H1 (cell line): ENCODE data around the gene DYNLRB1. TPM values are rescaled to one million over a fixed set of nuclear protein-coding genes. Genes with fewer than 3 reads are reported as not detected.

Experiments
- CTCF ChIA-PET: fragments of 300-600 bp; sonication (Branson Sonifier 250); formaldehyde crosslinking; loops from one replicate; lab custom pipeline; 2021; ENCODE audit not compliant: partially characterized antibody; lab: Charles Lee
- POLR2A ChIA-PET: fragments of 300-600 bp; sonication (Branson Sonifier 250); formaldehyde crosslinking; loops from one replicate; lab custom pipeline; 2021; ENCODE audit warnings: inconsistent platforms; ENCODE audit not compliant: partially characterized antibody; lab: Charles Lee
- DNase-seq, 2 experiments: peaks; one replicate each; pipeline versions ENCODE4 v3.0.0 to v3.0.0-alpha.2; 2010 to 2022; ENCODE audit warnings: low spot score in 2 of 2, low read depth in 1 of 2, mixed read lengths in 1 of 2
- FAIRE-seq: peaks from 2 replicates; lab custom pipeline; 2011; peaks lifted over from hg19 to GRCh38; lab: Jason Lieb, UNC
- H2AFZ ChIP-seq: 2 replicates; pipeline ENCODE4 v1.8.1; 2012; ENCODE audit warnings: low read length, inconsistent platforms
- H2AK5ac ChIP-seq: 2 replicates; pipeline ENCODE4 v1.6.1; 2013; ENCODE audit warnings: low read depth, low read length
- H2BK120ac ChIP-seq: replicated peaks from 2 replicates; pipeline ENCODE3; 2013; ENCODE audit warnings: low read depth, low read length, inconsistent platforms
- H2BK12ac ChIP-seq: 2 replicates; pipeline ENCODE4 v1.6.1; 2013; ENCODE audit warnings: low read depth, low read length
- H2BK15ac ChIP-seq: 2 replicates; pipeline ENCODE4 v1.6.1; 2013; ENCODE audit warnings: low read length
- H2BK20ac ChIP-seq: 2 replicates; pipeline ENCODE4 v1.6.1; 2013; ENCODE audit warnings: low read length
- H2BK5ac ChIP-seq: 2 replicates; pipeline ENCODE4 v1.6.1; 2013; ENCODE audit warnings: low read depth, low read length
- H3K14ac ChIP-seq: 2 replicates; pipeline ENCODE4 v1.6.1; 2013; ENCODE audit warnings: inconsistent platforms; ENCODE audit not compliant: insufficient read length
- H3K18ac ChIP-seq: 2 replicates; pipeline ENCODE4 v1.6.1; 2013; ENCODE audit warnings: low read length; ENCODE audit errors: extremely low read depth
- H3K23ac ChIP-seq: 2 replicates; pipeline ENCODE4 v1.6.1; 2013; ENCODE audit warnings: inconsistent platforms; ENCODE audit not compliant: insufficient read length
- H3K23me2 ChIP-seq: 2 replicates; pipeline ENCODE4 v1.6.1; 2013; ENCODE audit warnings: low read depth, low read length
- H3K27ac ChIP-seq: 2 replicates; pipeline ENCODE4 v1.6.1; 2011; ENCODE audit warnings: low read depth, low read length, inconsistent platforms
- H3K27me3 ChIP-seq, 4 experiments: replicated peaks in 1 of 4; 1 replicate in 1 of 4; 2 replicates in 3 of 4; pipeline versions ENCODE4 v1.6.1 to v1.8.1; 2011 to 2013; ENCODE audit warnings: low read length in 3 of 4, mild to moderate bottlenecking in 3 of 4, inconsistent platforms in 2 of 4, mixed read lengths in 2 of 4, moderate library complexity in 1 of 4; ENCODE audit not compliant: control insufficient read depth in 3 of 4, insufficient read depth in 3 of 4; ENCODE audit errors: extremely low read depth in 1 of 4
- H3K36me3 ChIP-seq, 4 experiments: 2 replicates each; pipeline versions ENCODE4 v1.6.1 to v1.8.1; 2011 to 2013; ENCODE audit warnings: mild to moderate bottlenecking in 4 of 4, low read length in 3 of 4, moderate library complexity in 2 of 4, control low read depth in 1 of 4, inconsistent platforms in 1 of 4; ENCODE audit not compliant: insufficient read depth in 4 of 4, control insufficient read depth in 2 of 4
- H3K4ac ChIP-seq: replicated peaks from 2 replicates; pipeline ENCODE3; 2013; ENCODE audit warnings: low read length, low read depth, mixed read lengths, inconsistent platforms; ENCODE audit not compliant: insufficient read length
- H3K4me1 ChIP-seq, 4 experiments: replicated peaks in 1 of 4; 1 replicate in 1 of 4; 2 replicates in 3 of 4; pipeline versions ENCODE4 v1.6.1 to v1.8.1; 2011 to 2013; ENCODE audit warnings: low read length in 3 of 4, inconsistent platforms in 2 of 4, mixed read lengths in 1 of 4; ENCODE audit not compliant: insufficient read depth in 4 of 4, control insufficient read depth in 3 of 4
- H3K4me2 ChIP-seq, 2 experiments: 2 replicates each; pipeline versions ENCODE4 v1.6.1 to v1.8.1; 2011 to 2013; ENCODE audit warnings: low read depth in 2 of 2, low read length in 2 of 2, control low read depth in 1 of 2, inconsistent platforms in 1 of 2, mild to moderate bottlenecking in 1 of 2; ENCODE audit not compliant: insufficient read depth in 1 of 2
- H3K4me3 ChIP-seq, 4 experiments: fragments of 200-600, 300-600 bp in 1 of 4; sonication (generic), shearing (Covaris generic), sonication (Bioruptor Twin) in 1 of 4; 2 replicates each; pipeline versions ENCODE4 v1.5.1 to v1.8.1; 2011 to 2016; ENCODE audit warnings: low read length in 4 of 4, low read depth in 3 of 4, control low read depth in 2 of 4, inconsistent platforms in 2 of 4, mild to moderate bottlenecking in 2 of 4, mixed read lengths in 1 of 4, moderate library complexity in 1 of 4; ENCODE audit not compliant: insufficient read depth in 2 of 4; ENCODE audit errors: extremely low read depth in 1 of 4
- H3K56ac ChIP-seq: replicated peaks from 2 replicates; pipeline ENCODE3; 2013; ENCODE audit warnings: low read depth, mild to moderate bottlenecking, mixed read lengths, low read length, inconsistent platforms; ENCODE audit not compliant: insufficient read length
- H3K79me1 ChIP-seq: 2 replicates; pipeline ENCODE4 v1.6.1; 2013; ENCODE audit warnings: low read depth, low read length, control low read depth
- H3K79me2 ChIP-seq, 2 experiments: 2 replicates each; pipeline versions ENCODE4 v1.6.1 to v1.8.1; 2012 to 2013; ENCODE audit warnings: low read length in 2 of 2, mild to moderate bottlenecking in 2 of 2, inconsistent platforms in 1 of 2; ENCODE audit not compliant: insufficient read depth in 2 of 2, control insufficient read depth in 1 of 2
- H3K9ac ChIP-seq, 4 experiments: replicated peaks in 1 of 4; 1 replicate in 1 of 4; 2 replicates in 3 of 4; pipeline versions ENCODE4 v1.6.1 to v1.8.1; 2011 to 2013; ENCODE audit warnings: low read depth in 3 of 4, low read length in 3 of 4, control low read depth in 2 of 4, mild to moderate bottlenecking in 2 of 4, moderate library complexity in 2 of 4, inconsistent platforms in 1 of 4; ENCODE audit errors: extremely low read depth in 1 of 4
- H3K9me3 ChIP-seq, 2 experiments: 2 replicates each; pipeline versions ENCODE4 v1.6.1 to v1.8.1; 2012 to 2013; ENCODE audit warnings: mild to moderate bottlenecking in 2 of 2, moderate library complexity in 2 of 2, control low read depth in 1 of 2, inconsistent platforms in 1 of 2, low read depth in 1 of 2, low read length in 1 of 2, mixed read lengths in 1 of 2; ENCODE audit not compliant: insufficient read depth in 2 of 2
- H4K20me1 ChIP-seq, 2 experiments: replicated peaks in 1 of 2; 2 replicates each; pipeline versions ENCODE3 to v1.8.1; 2011 to 2013; ENCODE audit warnings: inconsistent platforms in 2 of 2, low read length in 2 of 2, mild to moderate bottlenecking in 1 of 2; ENCODE audit not compliant: insufficient read depth in 2 of 2, control insufficient read depth in 1 of 2
- H4K5ac ChIP-seq: 2 replicates; pipeline ENCODE4 v1.6.1; 2013; ENCODE audit warnings: low read length, low read depth, mixed read lengths, inconsistent platforms; ENCODE audit not compliant: insufficient read length
- H4K8ac ChIP-seq: 2 replicates; pipeline ENCODE4 v1.8.0; 2013; ENCODE audit warnings: mild to moderate bottlenecking, moderate library complexity, low read length, inconsistent platforms; ENCODE audit not compliant: insufficient read depth; ENCODE audit errors: extremely low read depth
- H4K91ac ChIP-seq: replicated peaks from 2 replicates; pipeline ENCODE3; 2013; ENCODE audit warnings: low read length, mixed read lengths, inconsistent platforms; ENCODE audit not compliant: insufficient read length
- ASH2L ChIP-seq: fragments of 200-600, 300-600 bp; sonication (generic); IDR thresholded peaks from one replicate; pipeline ENCODE4 v1.7.1; 2017; ENCODE audit warnings: low read length
- E2F6 ChIP-seq: IDR thresholded peaks from 2 replicates; pipeline ENCODE4 v1.6.1; 2012; ENCODE audit warnings: inconsistent platforms
- NANOG ChIP-seq: IDR thresholded peaks from 2 replicates; pipeline ENCODE4 v1.6.1; 2011; ENCODE audit warnings: low read length, low read depth, mild to moderate bottlenecking, inconsistent platforms; ENCODE audit not compliant: insufficient read depth, poor library complexity, severe bottlenecking
- SP2 ChIP-seq: IDR thresholded peaks from 2 replicates; pipeline ENCODE4 v1.6.1; 2012; ENCODE audit warnings: mild to moderate bottlenecking, low read length, inconsistent platforms
- SUZ12 ChIP-seq: fragments of 200-600 bp; sonication (generic); IDR thresholded peaks from 2 replicates; pipeline ENCODE4 v1.6.1; 2012; ENCODE audit warnings: mild to moderate bottlenecking, inconsistent platforms, low read length, moderate library complexity, mixed read lengths
- WGBS, 2 experiments: shearing (Covaris generic) in 1 of 2; methylation state at CpG; one replicate each; pipeline versions ENCODE4 v1.1.6 to v1.1.7; 2013 to 2015; ENCODE audit warnings: low lambda C conversion rate in 2 of 2, mixed read lengths in 2 of 2, inconsistent platforms in 1 of 2, low coverage in 1 of 2, missing lambda C conversion rate in 1 of 2; ENCODE audit not compliant: insufficient replicate concordance in 2 of 2, insufficient coverage in 1 of 2, insufficient read length in 1 of 2; ENCODE audit errors: extremely low coverage in 1 of 2, missing lambda C conversion rate in 1 of 2; 5-methylcytosine and 5-hydroxymethylcytosine counted together
- polyA plus RNA-seq, 7 experiments: library from polyadenylated mRNA; depleted of rRNA in 3 of 7; stranded (reverse) in 5 of 7; unstranded in 2 of 7; fragments of >200 nt in 5 of 7; fragments of 200-250 nt in 2 of 7; gene quantifications; 1 replicate in 5 of 7; 2 replicates in 1 of 7; 4 replicates in 1 of 7; pipeline versions ENCODE4 v1.2.1 to v1.2.3, GENCODE V29; 2011 to 2013; ENCODE audit warnings: missing spikeins in 2 of 7, mixed read lengths in 2 of 7
- total RNA-seq: library from RNA; stranded (reverse); fragmentation: NEBNext Ultra II Directional; extraction: Animal tissue kit (Norgen Biotek cat#: 25700); gene quantifications from 2 replicates; pipeline ENCODE4 v1.2.1, GENCODE V29; 2021

DYNLRB1 gene
- total and polyA plus RNA-seq, 2 of the 8 experiments (the other 6 are each of a cell fraction or from before 2014, with no cell fraction given) = 109 to 214 TPM

- no peak overlapping the region for H2AK5ac ChIP-seq
- no peak overlapping the region for H4K91ac ChIP-seq
- no peak overlapping the region for H2BK120ac ChIP-seq
- no peaks in the 10 kb centered on the region for H3K9me3 ChIP-seq
- WGBS, 2 experiments = 86% methylated on average over 13 of the region's 13 CpGs; no CpG with 5 or more reads in 1 of the 2 experiments
- CTCF ChIA-PET = interaction anchor here (0.8 to 4.3 kb wide), 5 partner anchors 11 to 360 kb away, joined by 3 to 24 read pairs (median 3); no protein-coding TSS in a partner anchor
- H2BK15ac ChIP-seq = peak overlapping the region; percentile 95; the same call in 1 of the 2 replicates
- H3K14ac ChIP-seq = no peak overlapping the region
- H3K36me3 ChIP-seq = no peaks in the 10 kb centered on the region
- POLR2A ChIA-PET = interaction anchor here (0.6 to 1.4 kb wide), 3 partner anchors 33 to 164 kb away, joined by 3 to 4 read pairs (median 3); no protein-coding TSS in a partner anchor
- H3K79me1 ChIP-seq = no peaks in the 10 kb centered on the region
- H3K4ac ChIP-seq = no peak overlapping the region
- no peak overlapping the region for H3K56ac ChIP-seq
- no peak overlapping the region for H3K23ac ChIP-seq
- no peak overlapping the region for H3K27ac ChIP-seq
- H4K20me1 ChIP-seq = no peaks in the 10 kb centered on the region
- peak overlapping the region in 1 of 4 experiments; percentile 29; a peak in 1 of 7 replicates for H3K9ac ChIP-seq
- FAIRE-seq (no peak), DNase-seq (no peak)
- no peak overlapping the region for H3K4me3 ChIP-seq
- H3K4me1 ChIP-seq = peaks cover 0 to 9% (median 0%) of the 10 kb centered on the region in 4 experiments; a peak in 4 of 7 replicates
- H4K5ac ChIP-seq = no peak overlapping the region
- H2BK12ac ChIP-seq = no peak overlapping the region
- H2AFZ ChIP-seq = 0 out of 2 replicates have a peak overlapping the region, but pooled peaks have one; percentile 78
- H2BK20ac ChIP-seq = no peak overlapping the region
- 0 out of 2 replicates have a peak, but pooled peaks cover under 1% of the 10 kb centered on the region for H3K23me2 ChIP-seq
- no peak overlapping the region; the same call in 1 of the 2 replicates for H2BK5ac ChIP-seq
- peak overlapping the region; percentile 24 to 27; a peak in 2 of 4 replicates for H3K4me2 ChIP-seq
- no peak overlapping the region for H4K8ac ChIP-seq
- no peaks in the 10 kb centered on the region for H3K79me2 ChIP-seq
- H3K18ac ChIP-seq = no peak overlapping the region
- no peaks in the 10 kb centered on the region for H3K27me3 ChIP-seq
- TF ChIP-seq ASH2L (no peak), E2F6 (no peak), SP2 (no peak), NANOG (no peak), SUZ12 (no peak)
Observed at GRCh38 chr20:34549929-34550305, 33.7 kb downstream of the DYNLRB1 start.
